Left ventricle myocardium inferior (tissue), 1 donor: ENCODE data around the gene ELMO1. TPM values are rescaled to one million over a fixed set of nuclear protein-coding genes. Genes with fewer than 3 reads are reported as not detected.

Experiments
- DNase-seq: peaks from one replicate; pipeline ENCODE4 v3.0.0-alpha.2; 2020
- H3K27ac ChIP-seq: fragments of 200-600 bp; replicated peaks from 2 replicates; pipeline ENCODE4 v1.8.0; 2021
- H3K27me3 ChIP-seq: fragments of 200-600 bp; 2 replicates; pipeline ENCODE4 v1.8.0; 2021; ENCODE audit warnings: low read depth
- H3K36me3 ChIP-seq: fragments of 200-600 bp; 2 replicates; pipeline ENCODE4 v1.8.0; 2021
- H3K4me1 ChIP-seq: fragments of 200-600 bp; 2 replicates; pipeline ENCODE4 v1.8.0; 2021
- H3K4me3 ChIP-seq: fragments of 200-600 bp; 2 replicates; pipeline ENCODE4 v1.8.0; 2021; ENCODE audit warnings: mild to moderate bottlenecking, moderate library complexity
- H3K9me3 ChIP-seq: fragments of 200-600 bp; replicated peaks from 2 replicates; pipeline ENCODE4 v1.8.0; 2021
- CTCF ChIP-seq: fragments of 200-600 bp; IDR thresholded peaks from 2 replicates; pipeline ENCODE4 v1.8.0; 2021; ENCODE audit warnings: antibody characterized with exemption, mild to moderate bottlenecking, borderline replicate concordance
- intact Hi-C: fragments of 100-400 bp; cut with micrococcal nuclease; formaldehyde crosslinking; loops from one replicate; pipeline ENCODE4 v1.11.0; 2022
- total RNA-seq: library from RNA; stranded (reverse); fragmentation: NEBNext Ultra II Directional; extraction: Animal tissue kit (Norgen Biotek cat#: 25700); gene quantifications from one replicate; pipeline ENCODE4 v1.2.1, GENCODE V29; 2021
- donor health status: DM: no; HTN: yes; CAD: no; lungs with severe emphysema.

ELMO1 gene
- total RNA-seq, 1 donor from 2014 or later: 10.0 TPM

- H3K27ac ChIP-seq: no peak overlapping the region
- no peaks in the 10 kb centered on the region for H3K36me3 ChIP-seq
- H3K27me3 ChIP-seq: no peaks in the 10 kb centered on the region
- H3K4me1 ChIP-seq: no peaks in the 10 kb centered on the region
- intact Hi-C loops: no loop called here
- no peak overlapping the region for H3K4me3 ChIP-seq
- no peak for TF ChIP-seq CTCF
- H3K9me3 ChIP-seq: no peaks in the 10 kb centered on the region
- no peak for DNase-seq
Measured at GRCh38 chr7:36825501-36825900, 623.2 kb downstream of the ELMO1 start.

- no peak overlapping the region for H3K27ac ChIP-seq
- H3K27me3 ChIP-seq: no peaks in the 10 kb centered on the region
- H3K4me1 ChIP-seq: no peaks in the 10 kb centered on the region
- no peak for TF ChIP-seq CTCF
- no peak for DNase-seq
- intact Hi-C loops: no loop called here
- no peaks in the 10 kb centered on the region for H3K9me3 ChIP-seq
- no peak overlapping the region for H3K4me3 ChIP-seq
- no peaks in the 10 kb centered on the region for H3K36me3 ChIP-seq
Measured at GRCh38 chr7:36823353-36823752, 625.3 kb downstream of the ELMO1 start.

DNA sequence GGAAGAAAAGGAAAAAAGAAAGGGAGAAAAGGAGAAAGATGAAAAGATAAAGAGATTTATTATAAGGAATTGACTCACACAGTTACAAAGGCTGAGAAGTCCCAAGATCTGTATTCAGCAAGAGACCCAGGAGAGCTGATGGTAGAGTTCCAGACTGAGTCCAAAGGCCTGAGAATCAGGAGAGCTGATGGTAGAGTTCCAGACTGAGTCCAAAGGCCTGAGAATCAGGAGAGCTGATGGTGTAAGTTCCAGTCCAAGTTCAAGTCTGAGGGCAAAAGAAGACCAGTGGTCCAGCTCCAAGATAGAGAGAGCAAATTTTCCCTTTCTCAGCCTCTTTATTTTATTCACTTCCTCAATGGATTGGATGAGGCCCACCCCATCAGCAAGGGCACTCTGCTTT lies 627.0 kb downstream of the ELMO1 start:
- no peak overlapping the region for H3K27ac ChIP-seq
- DNase-seq: no peak
- intact Hi-C loops: no loop called here

GRCh38 chr7:36820527-36821170 lies 628.0 kb downstream of the ELMO1 start:
- peaks cover 6% of the 10 kb centered on the region for H3K9me3 ChIP-seq
- H3K4me3 ChIP-seq: no peak overlapping the region
- no peak for DNase-seq
- H3K4me1 ChIP-seq: no peaks in the 10 kb centered on the region
- TF ChIP-seq CTCF: no peak
- no peaks in the 10 kb centered on the region for H3K27me3 ChIP-seq
- intact Hi-C loops: no loop called here
- no peaks in the 10 kb centered on the region for H3K36me3 ChIP-seq
- H3K27ac ChIP-seq: no peak overlapping the region

More for the DNA sequence above, 627.0 kb downstream of the ELMO1 start:
- Histone ChIP-seq H3K9me3 (peaks cover 6% of the 10 kb centered on the region), H3K4me1 (no peaks in the 10 kb centered on the region), H3K36me3 (no peaks in the 10 kb centered on the region), H3K4me3 (no peak overlapping the region), H3K27me3 (no peaks in the 10 kb centered on the region)
- no peak for TF ChIP-seq CTCF

DNA sequence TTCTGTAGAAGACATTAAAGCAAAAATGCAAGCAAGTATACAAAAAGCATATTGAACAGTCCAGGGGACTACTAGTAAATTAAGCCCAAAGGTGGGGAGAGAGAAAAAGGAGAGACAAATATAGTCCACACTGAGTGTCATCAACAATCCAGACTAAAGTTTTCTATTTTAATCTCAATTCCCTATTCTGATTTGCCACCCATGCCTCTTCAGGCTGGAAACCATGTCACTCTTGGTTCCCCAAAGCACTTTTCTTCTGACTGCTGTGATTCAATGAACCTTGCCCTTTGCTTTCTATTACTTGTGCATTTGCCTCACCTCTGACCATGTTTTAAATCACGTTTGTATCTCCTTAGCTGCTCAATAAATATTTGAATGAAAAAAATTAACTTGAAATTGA lies 629.0 kb downstream of the ELMO1 start:
- Histone ChIP-seq H3K4me3 (no peak overlapping the region), H3K27me3 (no peaks in the 10 kb centered on the region), H3K27ac (no peak overlapping the region), H3K4me1 (no peaks in the 10 kb centered on the region), H3K9me3 (peaks cover 6% of the 10 kb centered on the region), H3K36me3 (no peaks in the 10 kb centered on the region)
- TF ChIP-seq CTCF: no peak
- intact Hi-C loops: no loop called here
- no peak for DNase-seq
